ENCODE results near the gene PIP. TPM values are rescaled to one million over a fixed set of nuclear protein-coding genes. Genes with fewer than 3 reads are reported as not detected.

The PIP gene
- total RNA-seq, 1 donor from 2014 or later: 2.5 TPM

DNA sequence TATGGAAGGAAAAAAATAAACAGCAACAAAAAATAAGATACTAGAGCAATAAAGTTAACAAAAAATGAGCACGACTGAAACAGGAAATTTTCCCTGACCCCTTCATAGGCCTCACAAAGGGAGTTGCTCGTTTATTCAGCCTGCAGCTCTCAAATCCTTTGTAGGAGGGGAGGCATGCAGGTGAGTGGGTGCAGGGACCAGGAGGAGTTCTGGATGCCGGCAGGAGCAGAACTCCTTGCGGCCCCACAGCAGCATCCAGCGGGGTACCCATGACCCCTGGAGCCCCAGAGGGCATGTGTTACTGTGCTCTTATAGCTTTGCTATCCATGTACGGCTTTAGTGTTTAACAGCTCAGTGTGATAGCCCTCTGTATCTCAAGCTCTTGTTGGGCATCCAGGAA, 57.1 kb downstream of the PIP start:
- no peaks in the 10 kb centered on the region for H3K4me1 ChIP-seq
- no peak overlapping the region for H3K27ac ChIP-seq
- TF ChIP-seq POLR2AphosphoS5 (IDR thresholded peaks at IDR 0.05; ENCODE audit: insufficient read depth in 1 of 2, low read depth in 1 of 2) (no peak), POLR2A (IDR thresholded peaks at IDR 0.05) (no peak)
- TF ChIP-seq, protein P1, sequence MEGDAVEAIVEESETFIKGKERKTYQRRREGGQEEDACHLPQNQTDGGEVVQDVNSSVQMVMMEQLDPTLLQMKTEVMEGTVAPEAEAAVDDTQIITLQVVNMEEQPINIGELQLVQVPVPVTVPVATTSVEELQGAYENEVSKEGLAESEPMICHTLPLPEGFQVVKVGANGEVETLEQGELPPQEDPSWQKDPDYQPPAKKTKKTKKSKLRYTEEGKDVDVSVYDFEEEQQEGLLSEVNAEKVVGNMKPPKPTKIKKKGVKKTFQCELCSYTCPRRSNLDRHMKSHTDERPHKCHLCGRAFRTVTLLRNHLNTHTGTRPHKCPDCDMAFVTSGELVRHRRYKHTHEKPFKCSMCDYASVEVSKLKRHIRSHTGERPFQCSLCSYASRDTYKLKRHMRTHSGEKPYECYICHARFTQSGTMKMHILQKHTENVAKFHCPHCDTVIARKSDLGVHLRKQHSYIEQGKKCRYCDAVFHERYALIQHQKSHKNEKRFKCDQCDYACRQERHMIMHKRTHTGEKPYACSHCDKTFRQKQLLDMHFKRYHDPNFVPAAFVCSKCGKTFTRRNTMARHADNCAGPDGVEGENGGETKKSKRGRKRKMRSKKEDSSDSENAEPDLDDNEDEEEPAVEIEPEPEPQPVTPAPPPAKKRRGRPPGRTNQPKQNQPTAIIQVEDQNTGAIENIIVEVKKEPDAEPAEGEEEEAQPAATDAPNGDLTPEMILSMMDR (IDR thresholded peaks at IDR 0.05): no peak
- H3K27me3 ChIP-seq: no peaks in the 10 kb centered on the region
- H3K4me3 ChIP-seq: no peak overlapping the region
- DNase-seq (ENCODE audit: extremely low spot score in 2 of 2): no peak
- no peaks in the 10 kb centered on the region for H3K9me3 ChIP-seq
- no peaks in the 10 kb centered on the region for H3K36me3 ChIP-seq
- intact Hi-C loops (cut with DNase I): no loop called here

Other genes starting within 250 kb of the PIP start
- 7.9 TPM for gene TRPV6, start 246.3 kb upstream of the PIP start, total RNA-seq
- not detected for gene TRPV5, start 198.3 kb upstream of the PIP start, total RNA-seq
- not detected for gene LLCFC1, start 192.6 kb upstream of the PIP start, total RNA-seq
- 2.2 TPM for gene KEL, start 169.7 kb upstream of the PIP start, total RNA-seq
- gene OR9A2, start 104.9 kb upstream of the PIP start, total RNA-seq: not detected
- gene OR6V1, start 79.7 kb upstream of the PIP start, total RNA-seq: not detected
- not detected for gene TAS2R39, start 51.3 kb downstream of the PIP start, total RNA-seq
- gene TAS2R40, start 90.0 kb downstream of the PIP start, total RNA-seq: not detected
- 127 TPM for gene GSTK1, start 131.4 kb downstream of the PIP start, total RNA-seq
- gene TMEM139, start 152.9 kb downstream of the PIP start, total RNA-seq: not detected
- gene CASP2, start 156.3 kb downstream of the PIP start, total RNA-seq: 24.8 TPM
- gene CLCN1, start 184.0 kb downstream of the PIP start, total RNA-seq: not detected
- gene FAM131B, start 230.6 kb downstream of the PIP start, total RNA-seq: 1.5 TPM
- gene ZYX, start 249.3 kb downstream of the PIP start, total RNA-seq: 86.2 TPM